CD14-positive monocyte (primary cell): ENCODE data around the gene THSD7B. TPM values are rescaled to one million over a fixed set of nuclear protein-coding genes. Genes with fewer than 3 reads are reported as not detected.
"Not testable (repeated sequence)": the region's sequence is repeated elsewhere in the genome, so short reads cannot be mapped to it uniquely, and the experiment has no call there.

Experiments
- DNase-seq, 3 donors: peaks; one replicate each; pipeline ENCODE4 v3.0.0-alpha.2; 2011 to 2022
- H2AFZ ChIP-seq: 2 replicates; pipeline ENCODE4 v1.6.0; 2012; ENCODE audit warnings: mild to moderate bottlenecking, low read depth, low read length, inconsistent platforms; ENCODE audit not compliant: insufficient read depth, poor library complexity, severe bottlenecking
- H3K27ac ChIP-seq, 2 donors: 1 replicate in 1 of 2; 2 replicates in 1 of 2; pipeline ENCODE4 v1.5.1; 2012 to 2013; ENCODE audit warnings: low read length in 2 of 2, control low read depth in 1 of 2, inconsistent platforms in 1 of 2, low read depth in 1 of 2, mild to moderate bottlenecking in 1 of 2
- H3K27me3 ChIP-seq, 2 donors: one replicate each; pipeline versions ENCODE4 v1.6.0 to v1.6.1; 2011 to 2013; ENCODE audit warnings: low read length in 2 of 2; ENCODE audit not compliant: control insufficient read depth in 2 of 2, insufficient read depth in 2 of 2
- H3K36me3 ChIP-seq, 2 donors: replicated peaks in 1 of 2; 1 replicate in 1 of 2; 2 replicates in 1 of 2; pipeline versions ENCODE4 v1.5.1 to v1.6.1; 2012 to 2013; ENCODE audit warnings: low read length in 2 of 2, control low read depth in 1 of 2, inconsistent platforms in 1 of 2, mild to moderate bottlenecking in 1 of 2; ENCODE audit not compliant: insufficient read depth in 2 of 2, control insufficient read depth in 1 of 2
- H3K4me1 ChIP-seq, 2 donors: 1 replicate in 1 of 2; 2 replicates in 1 of 2; pipeline versions ENCODE4 v1.5.1 to v1.6.1; 2012 to 2013; ENCODE audit warnings: low read length in 2 of 2, control low read depth in 1 of 2, inconsistent platforms in 1 of 2, mild to moderate bottlenecking in 1 of 2, moderate library complexity in 1 of 2; ENCODE audit not compliant: insufficient read depth in 2 of 2, control insufficient read depth in 1 of 2
- H3K4me2 ChIP-seq: replicated peaks from 2 replicates; pipeline ENCODE3; 2012; ENCODE audit warnings: low read length, moderate library complexity, mild to moderate bottlenecking; ENCODE audit not compliant: poor library complexity, severe bottlenecking; ENCODE audit errors: extremely low read depth
- H3K4me3 ChIP-seq, 3 experiments: fragments of 200-600 bp in 1 of 3; sonication (generic) in 1 of 3; replicated peaks in 1 of 3; 1 replicate in 2 of 3; 2 replicates in 1 of 3; pipeline ENCODE4 v1.5.1; 2011 to 2013; ENCODE audit warnings: low read length in 3 of 3, mild to moderate bottlenecking in 3 of 3, control low read depth in 2 of 3, low read depth in 2 of 3, inconsistent platforms in 1 of 3, moderate library complexity in 1 of 3
- H3K79me2 ChIP-seq: 2 replicates; pipeline ENCODE4 v1.6.0; 2012; ENCODE audit warnings: mild to moderate bottlenecking, control low read depth, inconsistent platforms, low read length, moderate library complexity; ENCODE audit not compliant: insufficient read depth
- H3K9ac ChIP-seq: 2 replicates; pipeline ENCODE4 v1.6.0; 2017; ENCODE audit warnings: low read length, mild to moderate bottlenecking; ENCODE audit not compliant: insufficient read depth, poor library complexity, severe bottlenecking
- H3K9me3 ChIP-seq, 2 donors: replicated peaks in 1 of 2; 1 replicate in 1 of 2; 2 replicates in 1 of 2; pipeline versions ENCODE4 v1.5.1 to v1.6.1; 2012 to 2013; ENCODE audit warnings: low read length in 2 of 2, control low read depth in 1 of 2; ENCODE audit not compliant: control insufficient read depth in 1 of 2, insufficient read depth in 1 of 2
- H4K20me1 ChIP-seq: 2 replicates; pipeline ENCODE4 v1.6.0; 2012; ENCODE audit warnings: mild to moderate bottlenecking, low read length, control low read depth, moderate library complexity; ENCODE audit not compliant: insufficient read depth
- H3K27ac Mint-ChIP-seq, 7 donors: one replicate each; pipeline ENCODE4 v1.8.0; 2020; ENCODE audit warnings: mild to moderate bottlenecking in 7 of 7, mixed read lengths in 7 of 7, moderate library complexity in 6 of 7, inconsistent platforms in 2 of 7
- H3K27me3 Mint-ChIP-seq, 3 donors: one replicate each; pipeline ENCODE4 v1.8.0; 2021 to 2022; ENCODE audit warnings: low read depth in 3 of 3, mild to moderate bottlenecking in 3 of 3, mixed read lengths in 3 of 3, moderate library complexity in 3 of 3, inconsistent platforms in 1 of 3
- H3K36me3 Mint-ChIP-seq, 2 donors: one replicate each; pipeline ENCODE4 v1.8.0; 2020; ENCODE audit warnings: mixed read lengths in 2 of 2, inconsistent platforms in 1 of 2, mild to moderate bottlenecking in 1 of 2
- H3K4me1 Mint-ChIP-seq: one replicate; pipeline ENCODE4 v1.8.0; 2020; ENCODE audit warnings: mild to moderate bottlenecking, mixed read lengths
- H3K4me3 Mint-ChIP-seq, 2 donors: one replicate each; pipeline ENCODE4 v1.8.0; 2020; ENCODE audit warnings: mild to moderate bottlenecking in 2 of 2, mixed read lengths in 2 of 2, moderate library complexity in 1 of 2
- H3K9me3 Mint-ChIP-seq, 7 donors: one replicate each; pipeline ENCODE4 v1.8.0; 2020 to 2022; ENCODE audit warnings: mixed read lengths in 7 of 7, mild to moderate bottlenecking in 6 of 7, moderate library complexity in 6 of 7, inconsistent platforms in 2 of 7
- WGBS: methylation state at CpG from one replicate; pipeline ENCODE4 v1.1.5; 2013; ENCODE audit warnings: missing lambda C conversion rate; ENCODE audit not compliant: insufficient coverage; 5-methylcytosine and 5-hydroxymethylcytosine counted together
- intact Hi-C, 2 donors: fragments of 100-400 bp; cut with micrococcal nuclease; formaldehyde crosslinking; loops; one replicate each; pipeline versions ENCODE4 v1.15.0 to v1.15.1; 2023
- polyA plus RNA-seq, 3 donors: library from polyadenylated mRNA; depleted of rRNA in 1 of 3; unstranded in 2 of 3; stranded (reverse) in 1 of 3; fragments of 300-500 nt in 2 of 3; fragments of >200 nt in 1 of 3; fragmentation: Illumina TruSeq in 2 of 3; gene quantifications; 1 replicate in 2 of 3; 2 replicates in 1 of 3; pipeline ENCODE4 v1.2.3, GENCODE V29; 2012 to 2021
- TF ChIP-seq, protein P1 (sequence below): fragments of 200-600 bp; IDR thresholded peaks from one replicate; pipeline ENCODE4 v1.8.0; 2022; ENCODE audit warnings: antibody characterized with exemption, mild to moderate bottlenecking

Gene THSD7B
- polyA plus RNA-seq, 3 donors, result not detected

DNA sequence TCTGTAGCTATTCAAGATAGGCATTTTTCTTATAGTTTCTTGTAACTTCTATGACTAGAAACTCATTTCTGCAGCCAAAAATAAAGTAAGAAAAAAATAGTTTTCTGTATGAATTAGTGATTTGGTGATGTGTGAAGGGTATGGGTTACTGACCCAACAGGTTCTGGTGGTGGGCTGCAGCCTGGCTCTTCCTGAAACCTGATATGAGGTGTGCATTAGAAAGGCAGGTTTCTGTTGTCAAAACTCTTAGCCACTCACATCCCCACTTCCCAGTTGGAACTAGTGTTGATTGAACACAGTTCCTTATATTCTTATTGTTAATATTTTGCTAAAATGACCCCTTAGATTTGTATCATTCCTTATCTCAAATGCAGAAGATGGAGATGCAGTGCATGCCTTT, 330.8 kb downstream of the THSD7B start:
- TF ChIP-seq, protein P1, sequence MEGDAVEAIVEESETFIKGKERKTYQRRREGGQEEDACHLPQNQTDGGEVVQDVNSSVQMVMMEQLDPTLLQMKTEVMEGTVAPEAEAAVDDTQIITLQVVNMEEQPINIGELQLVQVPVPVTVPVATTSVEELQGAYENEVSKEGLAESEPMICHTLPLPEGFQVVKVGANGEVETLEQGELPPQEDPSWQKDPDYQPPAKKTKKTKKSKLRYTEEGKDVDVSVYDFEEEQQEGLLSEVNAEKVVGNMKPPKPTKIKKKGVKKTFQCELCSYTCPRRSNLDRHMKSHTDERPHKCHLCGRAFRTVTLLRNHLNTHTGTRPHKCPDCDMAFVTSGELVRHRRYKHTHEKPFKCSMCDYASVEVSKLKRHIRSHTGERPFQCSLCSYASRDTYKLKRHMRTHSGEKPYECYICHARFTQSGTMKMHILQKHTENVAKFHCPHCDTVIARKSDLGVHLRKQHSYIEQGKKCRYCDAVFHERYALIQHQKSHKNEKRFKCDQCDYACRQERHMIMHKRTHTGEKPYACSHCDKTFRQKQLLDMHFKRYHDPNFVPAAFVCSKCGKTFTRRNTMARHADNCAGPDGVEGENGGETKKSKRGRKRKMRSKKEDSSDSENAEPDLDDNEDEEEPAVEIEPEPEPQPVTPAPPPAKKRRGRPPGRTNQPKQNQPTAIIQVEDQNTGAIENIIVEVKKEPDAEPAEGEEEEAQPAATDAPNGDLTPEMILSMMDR, result no peak
- no peak overlapping the region for H3K27ac Mint-ChIP-seq
- H3K4me1 Mint-ChIP-seq, result no peaks in the 10 kb centered on the region

GRCh38 chr2:137096693-137097092, 331.3 kb downstream of the THSD7B start:
- Mint-ChIP-seq H3K4me1 (no peaks in the 10 kb centered on the region), H3K36me3 (no peaks in the 10 kb centered on the region), H3K4me3 (no peak overlapping the region), H3K27me3 (no peaks in the 10 kb centered on the region), H3K27ac (no peak overlapping the region), H3K9me3 (peaks cover 0 to 11% (median 4%) of the 10 kb centered on the region in 7 donors)
- Histone ChIP-seq H3K27ac (no peak overlapping the region), H3K9me3 (peaks cover 2 to 10% of the 10 kb centered on the region in 2 donors), H3K4me1 (no peaks in the 10 kb centered on the region), H3K9ac (no peak overlapping the region), H3K4me2 (no peak overlapping the region), H3K36me3 (no peaks in the 10 kb centered on the region), H3K27me3 (no peaks in the 10 kb centered on the region), H4K20me1 (no peaks in the 10 kb centered on the region), H2AFZ (no peak overlapping the region), H3K4me3 (no peak overlapping the region), H3K79me2 (no peaks in the 10 kb centered on the region)
- no CpG with 5 or more reads among the region's 1 CpG for WGBS
- intact Hi-C loops, result no loop called here
- DNase-seq, result no peak
- TF ChIP-seq, protein P1, result no peak

More for the DNA sequence above, 330.8 kb downstream of the THSD7B start:
- Mint-ChIP-seq H3K4me3 (no peak overlapping the region), H3K27me3 (no peaks in the 10 kb centered on the region), H3K9me3 (peaks cover 0 to 9% (median 2%) of the 10 kb centered on the region in 7 donors), H3K36me3 (no peaks in the 10 kb centered on the region)
- Histone ChIP-seq H3K4me2 (no peak overlapping the region), H3K4me1 (no peaks in the 10 kb centered on the region), H3K27ac (no peak overlapping the region), H3K9ac (no peak overlapping the region), H3K9me3 (peaks cover 0 to 5% of the 10 kb centered on the region in 2 donors), H3K27me3 (no peaks in the 10 kb centered on the region), H3K4me3 (no peak overlapping the region), H3K36me3 (no peaks in the 10 kb centered on the region), H2AFZ (no peak overlapping the region), H3K79me2 (no peaks in the 10 kb centered on the region), H4K20me1 (no peaks in the 10 kb centered on the region)
- no peak for DNase-seq
- intact Hi-C loops, result no loop called here

- H3K4me1 ChIP-seq, H3K4me3 ChIP-seq, H3K36me3 ChIP-seq, H3K4me2 ChIP-seq, H3K4me1 Mint-ChIP-seq, H3K4me3 Mint-ChIP-seq, H3K9ac ChIP-seq, DNase-seq, H3K27me3 ChIP-seq, H3K36me3 Mint-ChIP-seq, intact Hi-C loops, H3K79me2 ChIP-seq, H3K27ac Mint-ChIP-seq, H2AFZ ChIP-seq, H3K27ac ChIP-seq, H3K27me3 Mint-ChIP-seq, H4K20me1 ChIP-seq: not testable (repeated sequence)
- peaks cover 5 to 15% of the 10 kb centered on the region in 2 donors for H3K9me3 ChIP-seq
- 85% methylated on average over 3 of the region's 3 CpGs for WGBS
- H3K9me3 Mint-ChIP-seq, result peaks cover 3 to 17% (median 10%) of the 10 kb centered on the region in 7 donors
These were observed 336.5 kb downstream of the THSD7B start for GRCh38 chr2:137101814-137102213.
